ENCODE measurements around the gene CASS4.

- TF ChIP-seq, protein P1, sequence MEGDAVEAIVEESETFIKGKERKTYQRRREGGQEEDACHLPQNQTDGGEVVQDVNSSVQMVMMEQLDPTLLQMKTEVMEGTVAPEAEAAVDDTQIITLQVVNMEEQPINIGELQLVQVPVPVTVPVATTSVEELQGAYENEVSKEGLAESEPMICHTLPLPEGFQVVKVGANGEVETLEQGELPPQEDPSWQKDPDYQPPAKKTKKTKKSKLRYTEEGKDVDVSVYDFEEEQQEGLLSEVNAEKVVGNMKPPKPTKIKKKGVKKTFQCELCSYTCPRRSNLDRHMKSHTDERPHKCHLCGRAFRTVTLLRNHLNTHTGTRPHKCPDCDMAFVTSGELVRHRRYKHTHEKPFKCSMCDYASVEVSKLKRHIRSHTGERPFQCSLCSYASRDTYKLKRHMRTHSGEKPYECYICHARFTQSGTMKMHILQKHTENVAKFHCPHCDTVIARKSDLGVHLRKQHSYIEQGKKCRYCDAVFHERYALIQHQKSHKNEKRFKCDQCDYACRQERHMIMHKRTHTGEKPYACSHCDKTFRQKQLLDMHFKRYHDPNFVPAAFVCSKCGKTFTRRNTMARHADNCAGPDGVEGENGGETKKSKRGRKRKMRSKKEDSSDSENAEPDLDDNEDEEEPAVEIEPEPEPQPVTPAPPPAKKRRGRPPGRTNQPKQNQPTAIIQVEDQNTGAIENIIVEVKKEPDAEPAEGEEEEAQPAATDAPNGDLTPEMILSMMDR (IDR thresholded peaks at IDR 0.05), result no peak
- no peak for TF ChIP-seq POLR2A (IDR thresholded peaks at IDR 0.05)
- TF ChIP-seq EP300 (IDR thresholded peaks at IDR 0.05), result no peak
Observed at GRCh38 chr20:56488566-56488965, 76.5 kb downstream of the CASS4 start.

Measured in ovary (tissue), 3 donors.